Neuronal stem cell (in vitro differentiated cells): ENCODE measurements around the gene SMIM32.

Experiments
- DNase-seq: peaks from one replicate; pipeline ENCODE4 v3.0.0-alpha.2; 2013; ENCODE audit warnings: low spot score
- H2AFZ ChIP-seq: one replicate; pipeline ENCODE4 v1.6.1; 2013; ENCODE audit warnings: mild to moderate bottlenecking, low read length, inconsistent platforms
- H2AK5ac ChIP-seq: 2 replicates; pipeline ENCODE4 v1.6.1; 2013; ENCODE audit warnings: low read depth, mild to moderate bottlenecking, inconsistent platforms, low read length, moderate library complexity, mixed read lengths
- H2BK120ac ChIP-seq: 2 replicates; pipeline ENCODE4 v1.6.1; 2013; ENCODE audit warnings: low read depth, mild to moderate bottlenecking, inconsistent platforms, low read length, moderate library complexity, mixed read lengths
- H2BK12ac ChIP-seq: one replicate; pipeline ENCODE4 v1.6.1; 2013; ENCODE audit warnings: low read length, inconsistent platforms
- H2BK15ac ChIP-seq: 2 replicates; pipeline ENCODE4 v1.6.1; 2013; ENCODE audit warnings: mild to moderate bottlenecking, low read length, inconsistent platforms, mixed read lengths
- H2BK5ac ChIP-seq: one replicate; pipeline ENCODE4 v1.6.1; 2013; ENCODE audit warnings: inconsistent platforms, mild to moderate bottlenecking, low read length, moderate library complexity
- H3K14ac ChIP-seq: one replicate; pipeline ENCODE4 v1.6.1; 2013; ENCODE audit warnings: low read length, inconsistent platforms
- H3K18ac ChIP-seq: 2 replicates; pipeline ENCODE4 v1.6.1; 2013; ENCODE audit warnings: low read length, inconsistent platforms
- H3K23ac ChIP-seq: 2 replicates; pipeline ENCODE4 v1.6.1; 2013; ENCODE audit warnings: low read depth, mild to moderate bottlenecking, mixed read lengths, low read length, inconsistent platforms; ENCODE audit not compliant: poor library complexity
- H3K27ac ChIP-seq: replicated peaks from 3 replicates; pipeline ENCODE4 v1.5.1; 2013; ENCODE audit warnings: low read length, inconsistent platforms
- H3K27me3 ChIP-seq, 3 experiments: 2 replicates each; pipeline ENCODE4 v1.6.1; 2013; ENCODE audit warnings: low read length in 3 of 3, mild to moderate bottlenecking in 2 of 3, inconsistent platforms in 1 of 3, low read depth in 1 of 3, mixed read lengths in 1 of 3, moderate library complexity in 1 of 3; ENCODE audit not compliant: control insufficient read depth in 3 of 3, insufficient read depth in 3 of 3
- H3K36me3 ChIP-seq, 2 donors: replicated peaks in 1 of 2; 2 replicates each; pipeline ENCODE4 v1.6.1; 2013; ENCODE audit warnings: low read length in 2 of 2; ENCODE audit not compliant: control insufficient read depth in 2 of 2, insufficient read depth in 2 of 2
- H3K4ac ChIP-seq: 2 replicates; pipeline ENCODE4 v1.6.1; 2013; ENCODE audit warnings: inconsistent platforms, mild to moderate bottlenecking, low read length, moderate library complexity
- H3K4me1 ChIP-seq, 2 donors: 1 replicate in 1 of 2; 2 replicates in 1 of 2; pipeline ENCODE4 v1.6.1; 2013; ENCODE audit warnings: low read length in 2 of 2, low read depth in 1 of 2; ENCODE audit not compliant: control insufficient read depth in 2 of 2, insufficient read depth in 1 of 2
- H3K4me2 ChIP-seq: one replicate; pipeline ENCODE4 v1.6.1; 2013; ENCODE audit warnings: mild to moderate bottlenecking, low read length, inconsistent platforms; ENCODE audit not compliant: insufficient read depth, poor library complexity, severe bottlenecking
- H3K4me3 ChIP-seq, 2 donors: 2 replicates each; pipeline ENCODE4 v1.5.1; 2013; ENCODE audit warnings: low read length in 2 of 2, mild to moderate bottlenecking in 2 of 2, inconsistent platforms in 1 of 2, moderate library complexity in 1 of 2
- H3K79me1 ChIP-seq: one replicate; pipeline ENCODE4 v1.6.1; 2013; ENCODE audit warnings: low read depth, mild to moderate bottlenecking, inconsistent platforms, low read length, moderate library complexity
- H3K9ac ChIP-seq: one replicate; pipeline ENCODE4 v1.6.1; 2013; ENCODE audit warnings: mild to moderate bottlenecking, low read depth, low read length, inconsistent platforms; ENCODE audit not compliant: poor library complexity
- H3K9me3 ChIP-seq, 2 donors: replicated peaks in 1 of 2; 2 replicates each; pipeline versions ENCODE3 to v1.6.1; 2013; ENCODE audit warnings: low read length in 2 of 2, mild to moderate bottlenecking in 2 of 2, inconsistent platforms in 1 of 2, low read depth in 1 of 2, mixed read lengths in 1 of 2, moderate library complexity in 1 of 2; ENCODE audit not compliant: control insufficient read depth in 2 of 2, insufficient read depth in 1 of 2
- H4K8ac ChIP-seq: one replicate; pipeline ENCODE4 v1.6.1; 2013; ENCODE audit warnings: low read depth, mild to moderate bottlenecking, inconsistent platforms, low read length, moderate library complexity
- H4K91ac ChIP-seq: one replicate; pipeline ENCODE4 v1.6.1; 2013; ENCODE audit warnings: low read length, low read depth, mild to moderate bottlenecking, inconsistent platforms; ENCODE audit not compliant: poor library complexity

Gene SMIM32

DNA sequence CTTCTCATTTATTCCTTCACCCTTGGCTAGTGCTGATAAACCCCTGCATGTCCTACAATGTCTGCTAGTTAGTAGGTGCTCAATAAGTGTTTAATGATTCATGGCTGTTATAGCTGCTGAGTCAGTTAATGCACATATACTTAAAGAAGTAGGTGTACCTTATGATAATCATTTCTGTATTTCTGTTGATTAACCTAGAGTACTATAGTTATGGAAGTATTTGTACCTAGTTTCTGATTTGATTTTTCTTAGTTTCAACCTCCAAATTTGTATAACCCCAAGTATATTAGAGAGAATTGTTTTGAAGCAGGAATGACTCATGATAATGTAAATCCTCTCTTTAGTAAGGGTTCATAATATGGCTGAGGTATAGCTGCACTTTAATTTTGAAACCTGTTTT, 51.4 kb downstream of the SMIM32 start:
- Histone ChIP-seq H3K4me1 (peaks cover 4 to 5% of the 10 kb centered on the region in 2 donors), H4K8ac (no peak overlapping the region), H3K9me3 (peaks cover 0 to 12% of the 10 kb centered on the region in 2 donors), H3K4me2 (no peak overlapping the region), H3K4me3 (no peak overlapping the region), H3K23ac (no peak overlapping the region), H3K4ac (no peak overlapping the region), H3K9ac (no peak overlapping the region), H3K27me3 (no peaks in the 10 kb centered on the region), H3K27ac (no peak overlapping the region), H2BK120ac (no peak overlapping the region), H4K91ac (no peak overlapping the region), H3K18ac (no peak overlapping the region), H3K79me1 (peaks cover 2% of the 10 kb centered on the region), H2BK15ac (no peak overlapping the region), H2AK5ac (no peak overlapping the region), H3K36me3 (peaks cover 0 to 15% of the 10 kb centered on the region in 2 donors), H2AFZ (no peak overlapping the region), H2BK12ac (no peak overlapping the region), H3K14ac (no peak overlapping the region), H2BK5ac (no peak overlapping the region)
- no peak for DNase-seq
